HL-60/S4 treated with phorbol 12-myristate 13-acetate at 8.2 ng/mL for 4 days and 3 days (cell line): ENCODE measurements around the gene MOB3B.

ENCODE experiments used
- in situ Hi-C: fragments of 300-500 bp; cut with MboI; formaldehyde crosslinking; loops from 2 replicates; pipeline ENCODE4 v1.15.0; 2022; ENCODE audit warnings: low sequenced_read_pairs

MOB3B gene

DNA sequence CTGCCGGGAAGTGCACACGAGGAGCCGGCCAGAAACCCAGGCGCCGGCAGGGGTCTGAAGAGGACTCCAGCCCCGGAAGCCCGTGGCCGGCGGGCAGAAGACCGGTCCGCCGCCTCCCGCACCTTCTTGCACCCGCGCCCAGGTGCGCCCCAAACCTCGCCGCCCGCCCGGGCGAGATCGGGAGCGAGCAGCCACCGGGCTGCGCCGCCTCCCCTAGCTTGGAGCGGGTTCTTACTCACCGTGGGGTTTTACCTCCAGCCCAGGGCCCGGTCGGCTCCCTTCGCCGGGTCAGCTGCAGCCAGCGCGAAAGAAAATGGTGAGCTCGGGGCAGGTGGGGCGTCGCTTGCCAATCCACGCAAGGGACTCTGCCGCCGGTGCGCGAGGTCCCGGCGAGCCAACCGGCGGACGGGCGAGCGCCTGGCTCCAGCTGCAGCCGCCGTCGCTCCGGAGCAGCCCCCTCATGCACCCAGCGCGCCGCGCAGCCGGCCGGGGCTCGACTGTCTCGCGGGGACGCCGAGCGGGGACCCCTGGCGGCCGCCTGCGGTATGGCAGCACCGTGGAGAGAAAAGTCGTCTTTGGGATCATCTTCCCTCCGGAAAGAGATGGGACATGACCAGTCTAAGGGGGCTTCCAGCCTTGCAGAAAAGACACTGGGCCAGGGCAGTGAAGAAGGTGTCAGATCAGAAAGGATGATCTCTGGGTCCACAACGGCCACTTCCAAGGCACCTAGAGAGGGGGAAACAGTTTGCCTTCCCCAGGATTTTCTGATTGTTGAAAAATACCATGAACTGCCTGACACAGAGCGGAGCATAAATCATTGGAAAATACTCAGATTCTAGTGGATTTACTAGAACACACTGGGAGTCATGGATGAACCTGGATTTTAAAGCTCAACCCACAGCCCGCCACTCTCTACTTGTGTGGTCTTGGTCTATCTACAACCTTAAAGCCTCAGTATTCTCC lies at the start of gene MOB3B:
Gene MOB3B, minus strand, starts transcription at position 499 of the 963 bp plus-strand sequence. CDS start 74,264 bp downstream, outside the sequence.
- in situ Hi-C loops = loop anchor here (25.0 kb wide), 1 partner anchor 192 kb away; no protein-coding TSS in a partner anchor

DNA sequence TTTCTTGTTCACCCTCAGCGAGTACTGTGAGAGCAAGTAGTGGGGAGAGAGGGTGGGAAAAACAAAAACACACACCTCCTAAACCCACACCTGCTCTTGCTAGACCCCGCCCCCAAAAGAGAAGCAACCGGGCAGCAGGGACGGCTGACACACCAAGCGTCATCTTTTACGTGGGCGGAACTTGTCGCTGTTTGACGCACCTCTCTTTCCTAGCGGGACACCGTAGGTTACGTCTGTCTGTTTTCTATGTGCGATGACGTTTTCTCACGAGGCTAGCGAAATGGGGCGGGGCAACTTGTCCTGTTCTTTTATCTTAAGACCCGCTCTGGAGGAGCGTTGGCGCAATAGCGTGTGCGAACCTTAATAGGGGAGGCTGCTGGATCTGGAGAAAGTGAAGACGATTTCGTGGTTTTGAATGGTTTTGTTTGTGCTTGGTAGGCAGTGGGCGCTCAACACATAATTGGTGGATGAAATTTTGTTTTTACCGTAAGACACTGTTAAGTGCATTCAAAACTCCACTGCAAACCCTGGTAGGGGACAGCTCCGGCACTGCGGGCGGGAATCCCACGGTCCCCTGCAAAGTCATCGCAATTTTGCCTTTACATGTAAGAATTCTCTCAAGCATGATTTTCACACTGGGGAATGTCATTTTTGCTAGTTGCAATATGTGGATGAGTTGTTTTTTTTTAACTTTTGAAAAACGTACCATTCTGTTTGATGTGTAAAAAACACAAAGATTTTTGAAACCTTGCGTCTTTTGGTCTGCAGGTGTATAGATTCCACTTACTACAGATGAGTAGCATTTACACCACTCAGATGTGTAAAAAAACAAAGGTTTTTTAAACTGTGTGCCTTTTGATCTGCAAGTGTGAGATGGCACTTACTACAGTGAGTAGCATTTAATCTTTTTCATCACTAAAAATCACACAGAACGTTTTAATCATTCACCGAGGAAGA lies 44.3 kb upstream of the MOB3B start:
- in situ Hi-C loops = no loop called here

DNA sequence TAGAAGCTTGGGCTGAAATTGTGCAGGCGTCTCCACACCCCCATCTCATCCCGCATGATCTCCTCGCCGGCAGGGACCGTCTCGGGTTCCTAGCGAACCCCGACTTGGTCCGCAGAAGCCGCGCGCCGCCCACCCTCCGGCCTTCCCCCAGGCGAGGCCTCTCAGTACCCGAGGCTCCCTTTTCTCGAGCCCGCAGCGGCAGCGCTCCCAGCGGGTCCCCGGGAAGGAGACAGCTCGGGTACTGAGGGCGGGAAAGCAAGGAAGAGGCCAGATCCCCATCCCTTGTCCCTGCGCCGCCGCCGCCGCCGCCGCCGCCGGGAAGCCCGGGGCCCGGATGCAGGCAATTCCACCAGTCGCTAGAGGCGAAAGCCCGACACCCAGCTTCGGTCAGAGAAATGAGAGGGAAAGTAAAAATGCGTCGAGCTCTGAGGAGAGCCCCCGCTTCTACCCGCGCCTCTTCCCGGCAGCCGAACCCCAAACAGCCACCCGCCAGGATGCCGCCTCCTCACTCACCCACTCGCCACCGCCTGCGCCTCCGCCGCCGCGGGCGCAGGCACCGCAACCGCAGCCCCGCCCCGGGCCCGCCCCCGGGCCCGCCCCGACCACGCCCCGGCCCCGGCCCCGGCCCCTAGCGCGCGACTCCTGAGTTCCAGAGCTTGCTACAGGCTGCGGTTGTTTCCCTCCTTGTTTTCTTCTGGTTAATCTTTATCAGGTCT lies 43.5 kb upstream of the MOB3B start, which contains the start of gene C9orf72:
Gene C9orf72, minus strand, starts transcription at position 564 of the 716 bp plus-strand sequence. CDS start 6,361 bp downstream, outside the sequence.
- in situ Hi-C loops = no loop called here

DNA sequence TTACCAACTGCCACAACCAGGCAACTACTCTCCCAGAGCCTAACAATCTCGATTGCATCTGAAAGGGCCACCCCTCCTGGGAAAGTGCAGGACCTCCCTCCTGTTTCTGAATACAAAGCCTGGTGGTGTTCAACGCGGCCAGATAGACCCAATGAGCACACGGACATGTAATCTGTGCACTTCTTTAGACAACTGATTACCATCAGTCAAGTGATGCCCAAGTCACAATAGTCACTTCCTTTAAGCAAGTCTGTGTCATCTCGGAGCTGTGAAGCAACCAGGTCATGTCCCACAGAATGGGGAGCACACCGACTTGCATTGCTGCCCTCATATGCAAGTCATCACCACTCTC lies 42.9 kb upstream of the MOB3B start:
- in situ Hi-C loops = no loop called here

DNA sequence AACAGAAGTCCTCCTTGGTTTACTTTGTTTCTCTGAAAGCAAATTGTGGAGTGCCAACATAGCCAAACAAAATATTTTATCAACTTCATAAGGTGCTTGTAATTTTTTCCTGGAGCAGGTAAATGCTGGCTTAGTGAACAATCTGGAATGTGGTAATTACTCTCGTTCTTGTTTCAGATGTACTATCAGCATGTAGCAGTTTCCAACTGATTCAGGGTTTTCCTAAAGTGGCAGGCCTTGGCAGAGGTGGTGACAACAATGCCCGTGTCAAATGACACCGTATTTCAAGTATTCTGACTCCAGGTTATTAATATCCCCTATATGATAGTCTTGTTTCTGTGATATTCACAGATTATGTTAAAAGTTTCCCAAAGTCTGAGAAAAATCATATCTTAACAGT lies 42.4 kb upstream of the MOB3B start:
- in situ Hi-C loops = no loop called here

DNA sequence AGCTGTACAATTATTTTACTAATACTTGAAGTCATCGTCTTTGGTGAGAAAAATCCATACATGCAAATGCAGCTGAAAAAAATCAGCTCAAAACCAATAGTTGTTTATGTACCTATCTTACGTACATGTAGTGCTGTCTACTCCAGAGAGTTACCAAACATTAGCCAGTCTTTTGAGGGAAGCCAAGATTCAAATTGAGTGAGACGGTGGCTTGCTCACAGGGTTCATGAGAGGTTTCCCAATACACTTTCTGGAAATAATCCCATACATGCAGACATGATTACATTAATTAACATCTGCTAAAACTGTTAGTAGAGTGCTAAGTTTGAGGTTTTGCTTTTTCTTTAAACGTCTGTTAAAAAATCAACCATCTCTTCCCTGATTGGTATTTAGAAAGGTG lies 41.4 kb upstream of the MOB3B start:
- in situ Hi-C loops = no loop called here

DNA sequence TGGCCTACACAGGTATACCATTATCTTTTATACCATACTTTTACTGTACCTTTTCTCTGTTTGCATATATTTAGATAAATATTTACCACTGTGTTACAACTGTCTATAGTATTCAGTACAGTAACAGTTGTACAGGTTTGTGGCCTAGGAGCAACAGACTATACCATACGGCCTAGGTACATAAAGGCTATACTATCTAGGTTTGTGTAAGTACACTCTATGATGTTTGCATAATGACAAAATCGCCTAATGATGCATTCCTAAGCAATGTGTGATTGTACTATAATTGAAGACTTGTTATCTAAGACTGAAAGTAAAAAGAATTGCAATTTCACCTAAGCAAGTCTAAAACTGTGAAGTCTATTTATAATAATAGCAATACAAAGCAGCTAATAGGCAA lies 39.8 kb upstream of the MOB3B start:
- in situ Hi-C loops = no loop called here

DNA sequence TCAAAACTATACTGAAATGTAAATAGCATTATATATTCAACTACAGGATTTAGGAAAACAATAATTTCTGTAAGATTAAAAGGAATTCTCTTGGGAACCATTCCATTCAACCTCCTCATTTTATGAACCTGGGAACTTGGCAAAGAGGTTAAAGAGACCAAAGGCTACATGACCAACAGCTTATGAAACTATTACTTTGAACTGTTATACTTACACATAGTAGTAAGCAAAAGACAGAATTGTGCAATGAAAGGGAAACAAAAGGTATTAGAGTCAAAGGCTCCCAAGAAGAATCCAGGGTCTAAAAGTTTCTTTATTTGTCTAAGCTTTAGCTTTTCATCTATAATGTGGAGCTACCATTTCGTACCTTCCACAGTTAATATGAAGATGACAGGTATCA lies 36.5 kb upstream of the MOB3B start:
- in situ Hi-C loops = no loop called here

DNA sequence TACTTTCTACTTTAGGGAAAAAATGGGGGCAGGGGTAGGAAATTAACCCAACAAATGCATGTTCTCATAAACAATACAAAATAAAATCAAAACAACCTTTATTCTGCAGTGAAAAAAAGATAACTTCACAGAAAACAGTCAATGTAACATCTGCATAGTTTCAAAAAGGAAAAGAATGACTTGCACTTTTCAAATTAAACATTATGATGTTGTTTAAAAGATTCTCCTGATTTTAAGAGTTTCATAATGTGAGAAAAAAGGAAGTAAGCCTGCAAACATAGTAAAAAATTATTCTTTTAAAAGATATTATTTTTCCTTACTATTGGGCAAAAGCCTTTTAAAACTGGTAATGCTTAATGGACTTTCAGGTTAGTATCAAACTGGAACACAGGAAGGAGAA lies 36.1 kb upstream of the MOB3B start:
- in situ Hi-C loops = no loop called here

DNA sequence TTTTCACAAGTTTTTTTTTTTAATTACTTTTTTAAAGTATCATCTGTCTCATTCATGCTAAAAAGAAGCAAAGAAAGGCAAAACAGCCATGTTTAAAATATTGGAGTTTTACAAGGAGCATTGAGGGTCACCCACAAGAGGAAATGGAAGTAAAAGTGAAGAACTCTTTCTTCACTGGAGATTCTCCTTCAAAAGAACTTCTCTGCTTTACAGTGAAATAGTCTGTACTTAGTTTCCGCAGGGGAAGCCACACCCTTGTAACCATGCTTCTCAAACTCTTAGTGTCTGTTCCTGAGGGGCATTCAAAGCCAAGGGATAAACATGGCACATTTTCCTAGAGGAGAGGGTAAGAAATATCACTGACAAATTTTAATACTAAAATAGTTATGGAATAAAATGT lies 35.1 kb upstream of the MOB3B start:
- in situ Hi-C loops = no loop called here

DNA sequence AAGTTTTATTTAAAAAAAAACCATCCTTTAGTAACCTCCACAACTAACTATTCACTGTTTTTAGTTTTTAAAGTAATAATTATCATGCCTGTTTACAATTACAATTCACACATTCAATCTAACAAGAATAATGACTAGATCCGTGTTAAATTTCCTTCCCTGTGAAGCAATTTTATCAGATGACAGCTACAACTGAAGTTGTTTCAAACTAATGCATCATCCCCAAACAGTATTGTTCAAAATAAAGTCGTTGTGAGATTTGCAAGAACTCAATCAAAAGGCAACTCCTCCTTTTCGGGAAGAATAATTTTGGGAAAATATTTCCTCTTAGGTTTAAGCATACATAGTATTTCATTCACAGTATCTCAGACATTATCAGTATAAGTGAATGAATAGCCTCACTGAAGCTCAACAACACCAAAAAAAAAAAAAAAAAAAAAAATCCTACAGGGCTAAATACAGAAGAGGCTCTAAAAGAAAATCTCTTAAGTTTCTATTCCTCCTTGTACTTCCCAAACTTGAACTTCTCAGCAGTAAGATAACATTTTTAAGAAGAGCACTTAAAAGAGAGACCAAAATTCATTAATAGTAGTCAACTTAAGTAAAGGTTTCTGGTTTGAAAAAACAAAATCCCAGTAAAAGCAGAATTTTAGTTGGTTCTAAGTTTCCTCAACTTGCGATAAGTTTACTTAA lies 34.3 kb upstream of the MOB3B start:
- in situ Hi-C loops = no loop called here

DNA sequence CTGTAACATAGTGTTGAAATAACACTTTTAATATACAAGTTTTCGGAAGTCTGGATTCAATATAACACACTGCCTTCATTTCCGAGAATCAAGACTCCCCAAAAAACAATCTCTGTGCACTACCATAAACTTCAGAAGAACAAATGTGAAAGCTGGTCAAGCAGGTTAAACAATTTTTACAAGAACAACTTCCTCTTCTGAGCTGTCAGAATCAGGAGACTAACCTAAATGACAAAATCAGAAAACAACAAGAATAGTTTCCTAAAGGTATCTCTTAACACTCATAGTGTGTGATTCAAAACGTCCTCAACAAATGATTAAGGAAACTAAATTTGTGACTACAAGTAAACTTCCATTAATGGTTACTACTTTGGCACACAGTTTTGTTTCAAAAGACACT lies 32.1 kb upstream of the MOB3B start:
- in situ Hi-C loops = no loop called here

DNA sequence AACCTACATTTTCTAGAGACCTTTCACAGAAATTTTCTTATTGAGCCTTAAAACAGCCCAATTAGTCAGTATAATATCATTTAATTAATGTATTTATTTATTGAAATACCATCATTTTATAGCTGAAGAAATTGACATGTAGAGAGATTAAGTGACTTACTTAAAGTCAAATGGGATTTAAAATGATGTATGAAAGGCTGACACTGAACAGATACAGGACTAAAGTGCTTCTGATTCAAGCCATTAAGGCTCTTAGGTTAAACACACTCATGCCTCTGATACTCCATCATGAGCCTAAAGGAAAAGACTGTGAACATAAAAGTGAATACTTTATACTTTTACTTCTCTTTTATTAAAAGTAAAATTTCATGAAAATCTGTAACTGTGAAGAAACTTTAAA lies 30.8 kb upstream of the MOB3B start:
- in situ Hi-C loops = no loop called here

DNA sequence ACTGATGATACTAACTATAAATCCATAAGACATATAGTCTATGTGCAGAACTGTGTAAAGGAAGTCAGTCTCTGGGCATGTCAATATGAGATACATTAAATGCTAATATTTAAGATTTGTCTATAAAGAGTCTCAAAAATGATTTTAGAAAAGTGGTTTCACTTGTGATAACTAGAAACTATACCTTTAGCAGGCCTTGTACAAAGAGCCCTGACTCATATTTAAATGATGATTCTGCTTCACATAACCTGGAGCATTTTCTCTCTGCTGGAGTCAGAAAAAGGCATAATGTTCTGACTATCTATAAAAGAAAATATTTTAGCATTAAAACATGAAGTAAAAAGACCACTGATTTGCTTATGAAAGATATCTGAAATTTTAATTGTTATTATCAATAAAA lies 28.7 kb upstream of the MOB3B start:
- in situ Hi-C loops = no loop called here

DNA sequence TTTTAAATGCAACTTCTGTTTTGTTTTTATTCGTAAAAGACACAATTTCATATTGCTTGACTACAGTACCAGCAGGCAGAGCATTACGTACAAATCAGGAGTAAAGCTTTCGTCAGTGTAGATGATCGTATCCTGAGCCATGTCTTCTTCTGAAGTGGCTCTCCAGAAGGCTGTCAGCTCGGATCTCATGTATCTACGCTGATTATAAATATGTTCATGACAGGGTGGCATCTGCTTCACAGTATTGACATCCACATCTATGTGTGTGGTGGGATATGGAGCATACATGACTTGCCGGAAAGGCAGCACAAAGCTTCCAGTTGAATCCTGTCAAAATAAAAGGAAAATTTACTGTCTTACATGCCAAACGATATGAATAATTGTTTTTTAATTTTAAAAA lies 26.9 kb upstream of the MOB3B start:
- in situ Hi-C loops = no loop called here

DNA sequence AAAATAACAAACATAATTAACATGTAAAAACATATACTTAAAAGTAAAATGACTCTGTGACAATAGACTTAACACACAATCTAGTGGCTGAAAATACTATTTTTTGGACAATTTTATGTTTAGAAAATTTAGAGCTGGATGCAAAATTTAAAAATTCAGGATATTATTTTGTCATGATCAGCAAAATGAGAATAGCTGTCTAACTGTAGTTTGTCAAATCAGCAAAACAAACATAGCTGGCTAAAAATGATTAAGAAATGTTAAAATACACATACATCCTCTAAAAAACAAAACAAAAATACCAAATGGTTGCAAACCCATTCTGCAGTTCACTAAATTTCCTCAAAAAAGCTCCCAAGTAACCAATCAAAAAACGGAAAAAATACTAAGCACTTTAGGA lies 25.1 kb upstream of the MOB3B start:
- in situ Hi-C loops = no loop called here

DNA sequence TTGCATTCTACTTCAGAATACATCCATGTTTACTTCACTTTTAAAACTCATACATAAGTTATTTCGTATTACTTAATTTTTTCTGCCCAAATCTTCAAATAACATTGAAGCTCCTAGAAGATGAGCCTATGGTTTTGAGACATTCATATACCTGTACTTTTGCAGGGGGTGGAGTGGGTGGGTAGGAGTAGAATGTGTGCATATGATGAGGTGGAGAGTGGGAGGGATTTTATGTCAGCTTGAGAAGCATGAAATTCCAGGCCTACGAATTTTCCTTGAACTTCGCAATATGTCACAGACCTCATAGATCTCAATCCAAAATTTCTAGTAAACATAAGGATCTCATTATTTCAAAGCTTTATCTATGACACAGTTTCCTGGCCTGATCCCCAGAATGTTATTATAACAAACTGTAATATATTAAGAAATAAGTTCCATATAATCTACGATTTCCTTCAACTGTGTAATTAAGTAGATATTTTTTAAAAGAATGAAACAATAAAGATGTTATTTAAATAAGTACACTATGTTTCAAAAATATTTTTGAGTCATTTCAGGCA lies 19.7 kb upstream of the MOB3B start:
- in situ Hi-C loops = loop anchor here (25.0 kb wide), 1 partner anchor 212 kb away; no protein-coding TSS in a partner anchor

DNA sequence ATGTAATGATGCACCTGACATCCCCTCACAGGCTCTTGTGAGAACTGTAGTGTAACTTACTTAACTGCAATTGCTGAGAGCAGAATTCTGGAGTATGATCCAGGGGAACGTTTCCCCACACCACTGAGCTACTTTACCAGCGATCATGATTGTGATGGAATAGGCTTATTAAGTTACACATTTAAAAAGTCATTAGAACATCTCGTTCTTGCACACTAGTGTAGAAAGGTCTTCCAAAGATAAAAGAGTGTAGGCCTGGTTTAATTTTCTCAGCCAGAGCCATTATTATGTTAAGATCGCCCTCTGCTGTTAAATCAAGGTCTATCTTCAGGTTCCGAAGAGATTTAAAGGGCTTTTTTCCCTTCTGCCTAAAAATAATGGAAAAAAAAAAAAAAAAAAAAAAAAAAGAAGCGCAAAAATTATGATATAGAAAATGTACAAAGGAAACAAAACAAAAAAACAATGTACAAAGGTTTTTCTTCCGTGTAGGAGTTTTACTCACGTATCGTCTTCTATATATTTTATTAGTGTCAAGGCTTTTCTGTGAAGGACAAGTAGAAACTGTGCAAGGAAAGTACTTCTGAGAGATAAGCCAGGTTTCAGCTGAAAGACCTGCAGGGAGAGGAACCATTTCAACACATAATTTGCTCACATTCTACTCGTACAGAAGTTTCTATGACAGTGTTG lies 18.6 kb upstream of the MOB3B start:
- in situ Hi-C loops = loop anchor here (25.0 kb wide), 1 partner anchor 211 kb away; no protein-coding TSS in a partner anchor

DNA sequence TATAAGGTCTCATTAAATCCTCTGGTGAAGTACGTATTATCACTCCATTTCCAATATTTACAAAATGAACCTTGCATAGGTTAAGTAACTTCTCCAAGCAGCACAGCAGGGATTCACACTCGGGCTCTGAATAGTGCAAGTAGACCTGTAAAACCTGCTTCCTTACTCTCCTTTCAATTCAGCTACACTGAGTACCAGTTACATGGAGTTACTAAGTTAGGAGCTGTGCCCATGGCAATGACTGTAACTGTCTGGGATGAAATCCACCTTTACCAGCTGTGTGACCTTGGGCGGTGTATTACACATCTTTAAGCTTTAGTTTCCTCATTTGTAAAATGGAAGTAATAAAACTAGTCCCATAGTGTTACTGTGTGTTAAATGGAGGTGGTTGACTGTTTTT lies 15.9 kb upstream of the MOB3B start:
- in situ Hi-C loops = loop anchor here (25.0 kb wide), 1 partner anchor 208 kb away; no protein-coding TSS in a partner anchor
